IMR-90 (cell line): ENCODE data around the gene PNO1. TPM values are rescaled to one million over a fixed set of nuclear protein-coding genes. Genes with fewer than 3 reads are reported as not detected.

Experiments used
- ATAC-seq: fragments of 200-7000 bp; cut with Tn5 transposase; 2 replicates; pipeline ENCODE4 v1.9.1; 2020; ENCODE audit warnings: low read depth, mild to moderate bottlenecking, moderate library complexity
- BruUV-seq: library from RNA; stranded (reverse); fragments of 400-500 nt; replicated peaks from 2 replicates; lab custom pipeline; 2021; lab: Mats Ljungman, UMichigan
- CTCF ChIA-PET: fragments of 300-600 bp; formaldehyde crosslinking; extraction: SDS; loops from one replicate; lab custom pipeline; 2021; ENCODE audit warnings: antibody characterized with exemption; lab: Yijun Ruan, JAX
- POLR2A ChIA-PET: fragments of 300-600 bp; sonication (Branson Sonifier 250); formaldehyde crosslinking; loops from one replicate; lab custom pipeline; 2022; ENCODE audit warnings: antibody characterized with exemption; ENCODE audit not compliant: unreplicated experiment; lab: Charles Lee
- DNase-seq: peaks from one replicate; pipeline ENCODE4 v3.0.0; 2013
- H2AFZ ChIP-seq: replicated peaks from 2 replicates; pipeline ENCODE3; 2013; ENCODE audit warnings: low read length, mild to moderate bottlenecking; ENCODE audit not compliant: poor library complexity
- H2AK5ac ChIP-seq: 2 replicates; pipeline ENCODE4 v1.6.1; 2013; ENCODE audit warnings: low read depth, low read length, inconsistent platforms
- H2AK9ac ChIP-seq: replicated peaks from 2 replicates; pipeline ENCODE3; 2013; ENCODE audit warnings: mild to moderate bottlenecking, low read depth, low read length, moderate library complexity; ENCODE audit not compliant: poor library complexity
- H2BK120ac ChIP-seq: 2 replicates; pipeline ENCODE4 v1.6.1; 2013; ENCODE audit warnings: low read depth, low read length, inconsistent platforms
- H2BK15ac ChIP-seq: 3 replicates; pipeline ENCODE4 v1.6.1; 2013; ENCODE audit warnings: low read depth, low read length, inconsistent platforms
- H2BK20ac ChIP-seq: 2 replicates; pipeline ENCODE4 v1.6.1; 2013; ENCODE audit warnings: low read depth, mild to moderate bottlenecking, inconsistent platforms, low read length, moderate library complexity
- H2BK5ac ChIP-seq: 2 replicates; pipeline ENCODE4 v1.6.1; 2013; ENCODE audit warnings: mild to moderate bottlenecking, low read depth, low read length, inconsistent platforms; ENCODE audit not compliant: poor library complexity, severe bottlenecking
- H3K14ac ChIP-seq: replicated peaks from 2 replicates; pipeline ENCODE4 v1.6.1; 2013; ENCODE audit warnings: low read depth, low read length, inconsistent platforms
- H3K18ac ChIP-seq: 2 replicates; pipeline ENCODE4 v1.6.1; 2013; ENCODE audit warnings: low read depth, low read length, control low read depth
- H3K23ac ChIP-seq: 2 replicates; pipeline ENCODE4 v1.6.1; 2013; ENCODE audit warnings: low read depth, low read length, inconsistent platforms
- H3K27ac ChIP-seq: 2 replicates; pipeline ENCODE4 v1.5.1; 2013; ENCODE audit warnings: mild to moderate bottlenecking, control low read depth, low read length; ENCODE audit not compliant: insufficient read depth
- H3K27me3 ChIP-seq: 2 replicates; pipeline ENCODE4 v1.6.1; 2013; ENCODE audit warnings: low read length; ENCODE audit not compliant: control insufficient read depth, insufficient read depth
- H3K36me3 ChIP-seq: 2 replicates; pipeline ENCODE4 v1.6.1; 2013; ENCODE audit warnings: low read length, mixed read lengths; ENCODE audit not compliant: control insufficient read depth, insufficient read depth
- H3K4ac ChIP-seq: 2 replicates; pipeline ENCODE4 v1.6.1; 2013; ENCODE audit warnings: low read depth, low read length, inconsistent platforms
- H3K4me1 ChIP-seq: 2 replicates; pipeline ENCODE4 v1.6.1; 2013; ENCODE audit warnings: low read length, mixed read lengths; ENCODE audit not compliant: control insufficient read depth, insufficient read depth
- H3K4me2 ChIP-seq: 2 replicates; pipeline ENCODE4 v1.6.1; 2013; ENCODE audit warnings: low read depth, mild to moderate bottlenecking, control low read depth, low read length, moderate library complexity
- H3K4me3 ChIP-seq: 2 replicates; pipeline ENCODE4 v1.5.1; 2013; ENCODE audit warnings: low read depth, mild to moderate bottlenecking, control low read depth, low read length, moderate library complexity; ENCODE audit not compliant: insufficient read depth
- H3K56ac ChIP-seq: 2 replicates; pipeline ENCODE4 v1.6.1; 2013; ENCODE audit warnings: low read length, inconsistent platforms; ENCODE audit not compliant: insufficient read depth; ENCODE audit errors: extremely low read depth
- H3K79me1 ChIP-seq, 2 experiments: 2 replicates each; pipeline ENCODE4 v1.6.1; 2013; ENCODE audit warnings: low read length in 2 of 2, inconsistent platforms in 1 of 2, low read depth in 1 of 2
- H3K9ac ChIP-seq: 2 replicates; pipeline ENCODE4 v1.6.1; 2013; ENCODE audit warnings: low read depth, low read length, control low read depth
- H3K9me1 ChIP-seq: 2 replicates; pipeline ENCODE4 v1.6.1; 2013; ENCODE audit warnings: low read length, inconsistent platforms; ENCODE audit not compliant: insufficient read depth
- H3K9me3 ChIP-seq: 2 replicates; pipeline ENCODE4 v1.6.1; 2013; ENCODE audit warnings: low read length; ENCODE audit not compliant: control insufficient read depth, insufficient read depth
- H4K20me1 ChIP-seq: 2 replicates; pipeline ENCODE4 v1.6.1; 2013; ENCODE audit warnings: low read length, inconsistent platforms; ENCODE audit not compliant: insufficient read depth
- H4K5ac ChIP-seq: 2 replicates; pipeline ENCODE4 v1.6.1; 2013; ENCODE audit warnings: mild to moderate bottlenecking, low read depth, low read length, control low read depth
- H4K8ac ChIP-seq, 2 experiments: 2 replicates each; pipeline ENCODE4 v1.6.1; 2013; ENCODE audit warnings: low read depth in 2 of 2, low read length in 2 of 2, control low read depth in 1 of 2, inconsistent platforms in 1 of 2
- H4K91ac ChIP-seq: 2 replicates; pipeline ENCODE4 v1.6.1; 2013; ENCODE audit warnings: low read depth, low read length, inconsistent platforms; ENCODE audit not compliant: insufficient read depth
- CEBPB ChIP-seq: IDR thresholded peaks from 2 replicates; pipeline ENCODE4 v1.6.1; 2012; ENCODE audit warnings: low read depth, low read length, improper control_type of control experiment
- CHD1 ChIP-seq: IDR thresholded peaks from 2 replicates; pipeline ENCODE4 v1.6.1; 2012; ENCODE audit warnings: low read depth, low read length, improper control_type of control experiment
- CTCF ChIP-seq: conservative IDR thresholded peaks from 2 replicates; pipeline ENCODE4 v1.5.1; 2012; ENCODE audit warnings: mild to moderate bottlenecking, low read depth, low read length, improper control_type of control experiment
- ELK1 ChIP-seq: fragments of 150-350 bp; IDR thresholded peaks from 2 replicates; pipeline ENCODE4 v1.6.1; 2016; ENCODE audit warnings: low read depth, mild to moderate bottlenecking, low read length, moderate library complexity, borderline replicate concordance
- MAFK ChIP-seq: IDR thresholded peaks from 2 replicates; pipeline ENCODE4 v1.6.1; 2012; ENCODE audit warnings: low read depth, low read length, improper control_type of control experiment
- MAZ ChIP-seq: IDR thresholded peaks from 2 replicates; pipeline ENCODE4 v1.6.1; 2012; ENCODE audit warnings: low read depth, mild to moderate bottlenecking, low read length, improper control_type of control experiment, moderate library complexity, borderline replicate concordance
- RFX5 ChIP-seq: IDR thresholded peaks from 2 replicates; pipeline ENCODE4 v1.8.0; 2012; ENCODE audit warnings: low read depth, mild to moderate bottlenecking, low read length, moderate library complexity
- SMC3 ChIP-seq: fragments of 150-350 bp; IDR thresholded peaks from 2 replicates; pipeline ENCODE4 v1.6.1; 2016; ENCODE audit warnings: low read depth, mild to moderate bottlenecking, antibody characterized with exemption, low read length, moderate library complexity
- WGBS, 2 experiments: methylation state at CpG; one replicate each; pipeline versions ENCODE4 v1.1.5 to v1.1.7; 2013; ENCODE audit warnings: missing lambda C conversion rate in 2 of 2; ENCODE audit not compliant: insufficient read length in 1 of 2; ENCODE audit errors: extremely low coverage in 2 of 2; 5-methylcytosine and 5-hydroxymethylcytosine counted together
- dilution Hi-C: fragments of 300-500 bp; cut with HindIII; formaldehyde crosslinking; loops from one replicate; pipeline ENCODE4 v1.14.3; 2018; ENCODE audit warnings: low sequenced_read_pairs; ENCODE audit not compliant: unreplicated experiment
- in situ Hi-C: fragments of 300-500 bp; cut with MboI; formaldehyde crosslinking; loops from 3 replicates; pipeline ENCODE4 v1.14.3; 2019; ENCODE audit warnings: low sequenced_read_pairs, inconsistent platforms, mixed read lengths
- intact Hi-C: fragments of 100-400 bp; cut with micrococcal nuclease; formaldehyde crosslinking; loops from 2 replicates; pipeline ENCODE4 v1.10.0; 2022
- polyA plus RNA-seq, 3 experiments: library from polyadenylated mRNA; depleted of rRNA; stranded (reverse); fragments of >200 nt; gene quantifications; 2 replicates each; pipeline ENCODE4 v1.2.3, GENCODE V29; 2012; ENCODE audit warnings: low replicate concordance in 1 of 3
- total RNA-seq: library from RNA; depleted of rRNA; stranded (reverse); fragments of >200 nt; gene quantifications from 2 replicates; pipeline ENCODE4 v1.2.3, GENCODE V29; 2012

The PNO1 gene
- total and polyA plus RNA-seq, 2 of the 4 experiments (the other 2 are of a cell fraction) = 12.8 to 14.7 TPM

- no peak for ATAC-seq
- Histone ChIP-seq H2AK9ac (no peak overlapping the region), H2AFZ (no peak overlapping the region), H3K56ac (no peak overlapping the region), H3K4ac (no peak overlapping the region), H3K27me3 (no peaks in the 10 kb centered on the region), H3K36me3 (no peaks in the 10 kb centered on the region), H3K23ac (no peak overlapping the region), H3K18ac (no peak overlapping the region), H2AK5ac (no peak overlapping the region), H3K4me2 (no peak overlapping the region), H2BK5ac (no peak overlapping the region), H4K8ac (no peak overlapping the region), H3K9me1 (no peaks in the 10 kb centered on the region; the same call in 1 of the 2 replicates), H3K9ac (no peak overlapping the region), H3K79me1 (no peaks in the 10 kb centered on the region), H4K5ac (no peak overlapping the region), H3K9me3 (no peaks in the 10 kb centered on the region), H3K14ac (no peak overlapping the region), H3K4me3 (no peak overlapping the region), H2BK20ac (no peak overlapping the region), H3K4me1 (no peaks in the 10 kb centered on the region; the same call in none of the 2 replicates), H2BK15ac (no peak overlapping the region), H4K91ac (no peak overlapping the region), H2BK120ac (no peak overlapping the region), H4K20me1 (no peaks in the 10 kb centered on the region), H3K27ac (no peak overlapping the region)
- dilution Hi-C loops (no loop called here), intact Hi-C loops (no loop called here), in situ Hi-C loops (no loop called here)
- ChIA-PET POLR2A (no interaction called here), CTCF (no interaction called here)
- no peak for DNase-seq
- TF ChIP-seq MAZ = no peak
- no peak for TF ChIP-seq CEBPB
- TF ChIP-seq MAFK = no peak
- no peak for TF ChIP-seq RFX5
- TF ChIP-seq CTCF = no peak
- TF ChIP-seq CHD1 = no peak
- no peak for TF ChIP-seq ELK1
- TF ChIP-seq SMC3 = no peak
- no CpG with 5 or more reads among the region's 5 CpGs for WGBS, 2 experiments
- no TSS peak for BruUV-seq
These were observed 31.9 kb upstream of the PNO1 start for GRCh38 chr2:68125821-68126220.
